Gastrocnemius medialis (tissue), 4 donors: Measurements from ENCODE around the gene TNIK.

Experiments
- CTCF ChIP-seq, 5 experiments: fragments of 450-650 bp in 3 of 5; fragments of 200-600 bp in 2 of 5; sonication (generic) in 2 of 5; IDR thresholded peaks in 4 of 5; conservative IDR thresholded peaks in 1 of 5; 1 replicate in 4 of 5; 2 replicates in 1 of 5; pipeline ENCODE4 v1.5.1; 2016 to 2019; ENCODE audit warnings: antibody characterized with exemption in 5 of 5, mild to moderate bottlenecking in 3 of 5, moderate library complexity in 3 of 5
- POLR2A ChIP-seq, 2 donors: fragments of 450-650 bp; IDR thresholded peaks; one replicate each; pipeline ENCODE4 v1.6.1; 2017; ENCODE audit warnings: antibody characterized with exemption in 2 of 2, mild to moderate bottlenecking in 2 of 2, moderate library complexity in 2 of 2

GRCh38 chr3:171348121-171348520, 112.1 kb downstream of the TNIK start:
- TF ChIP-seq CTCF (IDR thresholded peaks at IDR 0.05 in 4 of 5, conservative IDR thresholded peaks at IDR 0.05 in 1 of 5) (no peak), POLR2A (IDR thresholded peaks at IDR 0.05) (no peak)
